ENCODE data around the gene ST3GAL5. TPM values are rescaled to one million over a fixed set of nuclear protein-coding genes. Genes with fewer than 3 reads are reported as not detected.
A peak's percentile ranks its signal among the peaks of the same experiment; 100 is the strongest.

Gene ST3GAL5
- total RNA-seq, 4 donors from 2014 or later = 30.9 to 37.4 (median 32.9) TPM

DNA sequence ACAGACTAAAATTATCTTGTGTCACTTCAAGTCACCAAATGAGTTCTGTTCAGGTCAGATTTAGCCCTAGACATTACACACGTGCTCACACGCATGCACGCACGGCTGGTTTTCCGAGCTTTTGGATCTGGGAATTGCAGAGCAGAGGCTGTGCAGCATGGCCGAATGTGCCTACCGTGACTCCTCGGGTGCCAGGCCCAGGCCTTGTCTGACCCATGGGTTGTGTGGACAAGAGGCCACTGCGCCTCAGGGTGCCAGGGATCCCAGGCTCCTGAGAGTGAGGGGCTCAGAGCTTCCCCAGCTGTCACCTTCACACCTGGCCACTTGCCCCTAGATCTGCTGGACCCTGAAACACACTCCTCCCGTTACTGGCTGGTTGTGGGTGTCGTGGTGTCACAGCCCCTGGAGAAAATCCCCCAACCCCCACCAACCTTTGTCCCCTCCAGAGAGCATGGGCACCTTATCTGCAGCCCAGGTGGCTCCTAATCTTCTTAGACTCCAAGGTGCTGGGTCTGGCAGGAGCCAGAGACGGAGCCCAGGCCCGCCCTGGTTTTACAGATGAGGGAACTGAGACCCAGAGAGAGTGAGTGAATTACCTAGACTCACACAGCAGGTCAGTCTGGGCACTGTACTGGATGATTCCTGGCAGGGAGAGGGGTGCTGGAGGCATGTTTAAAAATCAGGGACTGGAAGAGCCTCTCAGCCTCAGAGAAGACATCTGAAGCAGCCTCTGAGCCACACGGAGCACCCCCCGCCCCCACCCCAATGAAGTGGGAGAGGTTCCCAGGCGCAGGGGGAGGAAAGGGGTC, 78.2 kb downstream of the ST3GAL5 start:
- Histone ChIP-seq H3K27ac (peak overlapping the region; percentile 45 to 83 (median 67)), H3K9me3 (no peaks in the 10 kb centered on the region), H3K4me3 (peak overlapping the region in 1 of 4 donors; percentile 33), H3K27me3 (no peaks in the 10 kb centered on the region), H3K36me3 (no peaks in the 10 kb centered on the region), H3K4me1 (peaks cover 0 to 40% (median 15%) of the 10 kb centered on the region in 4 donors)
- TF ChIP-seq EP300 (IDR thresholded peaks at IDR 0.05) (no peak), POLR2A (IDR thresholded peaks at IDR 0.05) (no peak)
- TF ChIP-seq, protein P1, sequence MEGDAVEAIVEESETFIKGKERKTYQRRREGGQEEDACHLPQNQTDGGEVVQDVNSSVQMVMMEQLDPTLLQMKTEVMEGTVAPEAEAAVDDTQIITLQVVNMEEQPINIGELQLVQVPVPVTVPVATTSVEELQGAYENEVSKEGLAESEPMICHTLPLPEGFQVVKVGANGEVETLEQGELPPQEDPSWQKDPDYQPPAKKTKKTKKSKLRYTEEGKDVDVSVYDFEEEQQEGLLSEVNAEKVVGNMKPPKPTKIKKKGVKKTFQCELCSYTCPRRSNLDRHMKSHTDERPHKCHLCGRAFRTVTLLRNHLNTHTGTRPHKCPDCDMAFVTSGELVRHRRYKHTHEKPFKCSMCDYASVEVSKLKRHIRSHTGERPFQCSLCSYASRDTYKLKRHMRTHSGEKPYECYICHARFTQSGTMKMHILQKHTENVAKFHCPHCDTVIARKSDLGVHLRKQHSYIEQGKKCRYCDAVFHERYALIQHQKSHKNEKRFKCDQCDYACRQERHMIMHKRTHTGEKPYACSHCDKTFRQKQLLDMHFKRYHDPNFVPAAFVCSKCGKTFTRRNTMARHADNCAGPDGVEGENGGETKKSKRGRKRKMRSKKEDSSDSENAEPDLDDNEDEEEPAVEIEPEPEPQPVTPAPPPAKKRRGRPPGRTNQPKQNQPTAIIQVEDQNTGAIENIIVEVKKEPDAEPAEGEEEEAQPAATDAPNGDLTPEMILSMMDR (IDR thresholded peaks at IDR 0.05) = no peak
- DNase-seq (ENCODE audit: low spot score in 2 of 2) = no peak
- WGBS, 2 donors = 68 to 76% methylated on average over 16 of the region's 16 CpGs

DNA sequence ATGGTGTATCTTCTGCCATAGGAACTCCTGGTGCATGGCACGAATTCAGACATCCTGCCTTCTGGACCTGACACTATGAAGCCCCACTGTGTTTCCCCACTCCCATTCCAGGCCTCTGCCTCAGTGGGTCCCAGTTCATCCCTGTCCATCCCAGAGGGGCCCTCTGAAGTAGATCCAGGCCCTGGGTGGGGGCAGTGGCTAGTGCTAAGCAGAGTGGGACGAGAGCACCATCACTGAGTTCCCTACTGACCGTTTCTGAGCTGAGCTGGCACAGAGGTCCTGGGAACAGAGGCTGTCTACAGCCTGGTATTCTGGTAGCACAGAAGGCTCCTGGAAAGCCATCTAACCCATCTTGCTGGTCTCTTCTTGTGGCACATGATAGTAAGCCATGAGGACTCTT, 81.0 kb downstream of the ST3GAL5 start:
- Histone ChIP-seq H3K27me3 (no peaks in the 10 kb centered on the region), H3K4me3 (no peak overlapping the region), H3K36me3 (no peaks in the 10 kb centered on the region), H3K27ac (no peak overlapping the region), H3K9me3 (no peaks in the 10 kb centered on the region), H3K4me1 (peaks cover 0 to 28% (median 13%) of the 10 kb centered on the region in 4 donors)
- no peak for DNase-seq (ENCODE audit: low spot score in 2 of 2)
- TF ChIP-seq EP300 (IDR thresholded peaks at IDR 0.05) (no peak), POLR2A (IDR thresholded peaks at IDR 0.05) (no peak)
- TF ChIP-seq, protein P1 (IDR thresholded peaks at IDR 0.05) = no peak
- WGBS, 2 donors = 92 to 93% methylated on average over 2 to 3 of the region's 3 CpGs

DNA sequence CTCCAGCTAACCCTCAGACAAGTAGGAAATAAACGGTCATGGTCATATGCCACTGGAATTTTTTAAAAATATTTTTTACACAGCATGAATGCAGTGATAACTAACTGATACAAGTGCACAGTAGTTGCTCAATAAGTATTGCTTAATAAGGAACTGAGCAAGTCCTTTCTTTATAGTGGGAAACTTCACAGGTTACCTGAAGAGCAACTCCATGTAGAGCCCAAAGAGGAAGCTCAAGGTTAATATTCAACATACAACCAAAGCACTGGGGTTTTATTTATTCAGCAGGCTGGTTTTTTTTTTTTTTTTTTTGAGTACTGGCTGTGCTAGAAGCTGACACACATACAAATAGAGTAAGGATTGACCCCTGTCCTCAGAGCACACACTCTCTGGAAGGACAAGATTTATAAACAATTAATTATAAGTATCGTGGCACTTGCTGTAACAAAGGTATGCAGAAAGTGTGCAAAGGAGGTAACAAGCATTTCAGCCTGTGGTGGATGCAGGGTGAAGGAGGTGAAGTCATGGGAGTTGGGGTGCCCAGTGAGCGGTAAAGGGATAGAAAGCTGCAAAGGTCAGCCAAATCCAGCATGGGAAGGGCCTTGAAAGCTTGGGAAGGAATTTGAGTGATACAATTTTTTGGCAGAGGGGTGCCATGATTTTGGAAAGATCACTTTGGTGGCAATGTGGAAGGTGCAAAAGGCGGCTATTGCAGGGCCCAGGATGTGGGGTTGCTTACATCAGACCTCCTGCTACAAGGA, 82.3 kb downstream of the ST3GAL5 start:
- no peak for TF ChIP-seq POLR2A (IDR thresholded peaks at IDR 0.05)
- TF ChIP-seq EP300 (IDR thresholded peaks at IDR 0.05) = no peak
- TF ChIP-seq, protein P1 (IDR thresholded peaks at IDR 0.05) = no peak
- Histone ChIP-seq H3K27me3 (no peaks in the 10 kb centered on the region), H3K27ac (no peak overlapping the region), H3K36me3 (peaks cover 0 to 8% (median 0%) of the 10 kb centered on the region in 3 donors), H3K4me1 (peaks cover 0 to 16% (median 10%) of the 10 kb centered on the region in 4 donors), H3K4me3 (no peak overlapping the region), H3K9me3 (peaks cover 0 to 4% (median 0%) of the 10 kb centered on the region in 4 donors)
- no peak for DNase-seq (ENCODE audit: low spot score in 2 of 2)
- WGBS, 2 donors = 89 to 90% methylated on average over 4 of the region's 4 CpGs

DNA sequence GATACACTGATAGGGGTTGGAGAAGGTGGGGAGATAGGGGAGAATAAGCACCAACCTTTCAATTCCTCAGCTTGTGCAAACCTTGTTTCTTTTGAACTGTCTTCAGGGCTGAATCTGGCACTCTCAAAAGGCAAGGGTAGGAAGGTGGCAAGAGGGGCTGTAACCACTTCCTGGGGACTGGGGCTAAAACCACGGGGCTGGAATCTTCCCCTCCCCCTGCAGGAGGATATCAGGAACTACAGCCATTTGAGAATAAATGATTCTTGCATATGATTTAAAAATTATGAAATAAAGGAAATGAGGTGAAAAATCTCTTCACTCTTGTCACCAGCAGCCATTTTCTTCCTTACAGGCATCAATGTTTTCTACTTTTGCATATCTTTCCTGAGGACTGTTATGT, 84.2 kb downstream of the ST3GAL5 start:
- 0% methylated on average over 1 of the region's 1 CpG for WGBS, 2 donors
- no peak overlapping the region for H3K27ac ChIP-seq
- no peak for DNase-seq (ENCODE audit: low spot score in 2 of 2)
- no peaks in the 10 kb centered on the region for H3K27me3 ChIP-seq
- TF ChIP-seq, protein P1 (IDR thresholded peaks at IDR 0.05) = peak; percentile 34 to 65 (median 57)
- TF ChIP-seq EP300 (IDR thresholded peaks at IDR 0.05) = no peak
- H3K9me3 ChIP-seq = peaks cover 0 to 15% (median 0%) of the 10 kb centered on the region in 4 donors
- no peaks in the 10 kb centered on the region for H3K4me1 ChIP-seq
- H3K36me3 ChIP-seq = peaks cover 0 to 28% (median 0%) of the 10 kb centered on the region in 3 donors
- no peak overlapping the region for H3K4me3 ChIP-seq
